Caco-2 (cell line): Measurements from ENCODE around the gene APOOL. TPM values are rescaled to one million over a fixed set of nuclear protein-coding genes. Genes with fewer than 3 reads are reported as not detected.
"Not testable (repeated sequence)": the region's sequence is repeated elsewhere in the genome, so short reads cannot be mapped to it uniquely, and the experiment has no call there.

Experiments used
- BruUV-seq: library from RNA; stranded (reverse); fragments of 400-500 nt; replicated peaks from 2 replicates; lab custom pipeline; 2021; lab: Mats Ljungman, UMichigan
- CTCF ChIA-PET: fragments of 300-600 bp; sonication (Branson Sonifier 250); formaldehyde crosslinking; loops from one replicate; lab custom pipeline; 2022; ENCODE audit warnings: antibody characterized with exemption; lab: Charles Lee
- POLR2A ChIA-PET: fragments of 300-600 bp; sonication (Branson Sonifier 250); formaldehyde crosslinking; loops from one replicate; lab custom pipeline; 2022; ENCODE audit warnings: antibody characterized with exemption; lab: Charles Lee
- DNase-seq, 2 experiments: peaks; one replicate each; pipeline versions ENCODE4 v3.0.0 to v3.0.0-alpha.2; 2020 to 2022
- H3K27me3 ChIP-seq: replicated peaks from 2 replicates; pipeline ENCODE4 v1.6.0; 2011; ENCODE audit warnings: low read length; ENCODE audit not compliant: control insufficient read depth, insufficient read depth
- H3K36me3 ChIP-seq: 2 replicates; pipeline ENCODE4 v1.5.1; 2011; ENCODE audit warnings: low read length; ENCODE audit not compliant: control insufficient read depth, insufficient read depth
- H3K4me1 ChIP-seq: fragments of 250-450 bp; sonication (Bioruptor Pico); 2 replicates; pipeline ENCODE4 v1.5.1; 2020; ENCODE audit warnings: mild to moderate bottlenecking
- H3K4me3 ChIP-seq: 2 replicates; pipeline ENCODE4 v1.5.1; 2011; ENCODE audit warnings: low read depth, mild to moderate bottlenecking, control low read depth, low read length
- H3K9me3 ChIP-seq: fragments of 250-450 bp; sonication (Bioruptor Pico); 2 replicates; pipeline ENCODE4 v1.5.1; 2020; ENCODE audit warnings: mild to moderate bottlenecking, moderate library complexity
- H3K27ac Mint-ChIP-seq: one replicate; pipeline ENCODE4 v1.8.0; 2022; ENCODE audit warnings: mixed read lengths; ENCODE audit not compliant: unreplicated experiment
- H3K27me3 Mint-ChIP-seq: one replicate; pipeline ENCODE4 v1.8.0; 2022; ENCODE audit warnings: mixed read lengths; ENCODE audit not compliant: insufficient read depth, unreplicated experiment
- H3K36me3 Mint-ChIP-seq: one replicate; pipeline ENCODE4 v1.8.0; 2022; ENCODE audit warnings: mild to moderate bottlenecking, mixed read lengths; ENCODE audit not compliant: insufficient read depth, unreplicated experiment
- H3K4me1 Mint-ChIP-seq: one replicate; pipeline ENCODE4 v1.8.0; 2022; ENCODE audit warnings: low read depth, mixed read lengths; ENCODE audit not compliant: unreplicated experiment
- H3K4me3 Mint-ChIP-seq: one replicate; pipeline ENCODE4 v1.8.0; 2022; ENCODE audit warnings: mild to moderate bottlenecking, moderate library complexity, mixed read lengths; ENCODE audit not compliant: unreplicated experiment
- H3K9me3 Mint-ChIP-seq: one replicate; pipeline ENCODE4 v1.8.0; 2022; ENCODE audit warnings: mixed read lengths; ENCODE audit not compliant: unreplicated experiment
- intact Hi-C: fragments of 100-400 bp; cut with micrococcal nuclease; formaldehyde crosslinking; loops from one replicate; pipeline ENCODE4 v1.10.0; 2022; ENCODE audit not compliant: unreplicated experiment
- total RNA-seq: library from RNA; stranded (reverse); gene quantifications from 2 replicates; pipeline ENCODE4 v1.2.3, GENCODE V29; 2022
- TF ChIP-seq, protein P1 (sequence below), 2 experiments: fragments of 200-600 bp in 1 of 2; IDR thresholded peaks; 1 replicate in 1 of 2; 2 replicates in 1 of 2; pipeline versions ENCODE4 v1.5.1 to v1.8.0; 2011 to 2022; ENCODE audit warnings: antibody characterized with exemption in 1 of 2, control low read depth in 1 of 2, inconsistent platforms in 1 of 2, low read depth in 1 of 2, low read length in 1 of 2, mild to moderate bottlenecking in 1 of 2, moderate library complexity in 1 of 2; ENCODE audit not compliant: insufficient read depth in 1 of 2, severe bottlenecking in 1 of 2, unreplicated experiment in 1 of 2

Gene APOOL
- total RNA-seq, 1 experiment from 2014 or later, result 20.0 TPM

DNA sequence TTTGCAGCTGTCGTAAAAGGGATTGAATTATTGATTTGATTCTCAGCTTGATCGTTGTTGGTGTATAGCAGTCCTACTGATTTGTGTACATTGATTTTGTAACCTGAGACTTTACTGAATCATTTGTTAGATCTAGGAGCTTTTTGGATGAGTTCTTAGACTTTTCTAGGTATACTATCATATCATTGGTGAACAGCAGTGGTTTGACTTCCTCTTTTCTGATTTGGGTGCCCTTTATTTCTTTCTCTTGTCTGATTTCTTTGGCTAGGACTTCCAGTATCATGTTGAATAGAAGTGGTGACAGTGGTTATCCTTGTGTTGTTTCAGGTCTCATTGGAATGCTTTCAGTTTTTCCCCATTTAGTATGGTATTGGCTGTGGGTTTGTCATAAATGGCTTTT is 8.4 kb downstream of the APOOL start:
- Histone ChIP-seq H3K27me3 (no peaks in the 10 kb centered on the region), H3K36me3 (no peaks in the 10 kb centered on the region), H3K4me1 (peaks cover 8% of the 10 kb centered on the region), H3K4me3 (no peak overlapping the region), H3K9me3 (no peaks in the 10 kb centered on the region; the same call in 1 of the 2 replicates)
- Mint-ChIP-seq H3K27me3 (no peaks in the 10 kb centered on the region), H3K27ac (no peak overlapping the region), H3K36me3 (no peaks in the 10 kb centered on the region), H3K4me3 (no peak overlapping the region), H3K9me3 (peaks cover 36% of the 10 kb centered on the region), H3K4me1 (peaks cover 7% of the 10 kb centered on the region)
- intact Hi-C loops, result no loop called here
- TF ChIP-seq, protein P1, sequence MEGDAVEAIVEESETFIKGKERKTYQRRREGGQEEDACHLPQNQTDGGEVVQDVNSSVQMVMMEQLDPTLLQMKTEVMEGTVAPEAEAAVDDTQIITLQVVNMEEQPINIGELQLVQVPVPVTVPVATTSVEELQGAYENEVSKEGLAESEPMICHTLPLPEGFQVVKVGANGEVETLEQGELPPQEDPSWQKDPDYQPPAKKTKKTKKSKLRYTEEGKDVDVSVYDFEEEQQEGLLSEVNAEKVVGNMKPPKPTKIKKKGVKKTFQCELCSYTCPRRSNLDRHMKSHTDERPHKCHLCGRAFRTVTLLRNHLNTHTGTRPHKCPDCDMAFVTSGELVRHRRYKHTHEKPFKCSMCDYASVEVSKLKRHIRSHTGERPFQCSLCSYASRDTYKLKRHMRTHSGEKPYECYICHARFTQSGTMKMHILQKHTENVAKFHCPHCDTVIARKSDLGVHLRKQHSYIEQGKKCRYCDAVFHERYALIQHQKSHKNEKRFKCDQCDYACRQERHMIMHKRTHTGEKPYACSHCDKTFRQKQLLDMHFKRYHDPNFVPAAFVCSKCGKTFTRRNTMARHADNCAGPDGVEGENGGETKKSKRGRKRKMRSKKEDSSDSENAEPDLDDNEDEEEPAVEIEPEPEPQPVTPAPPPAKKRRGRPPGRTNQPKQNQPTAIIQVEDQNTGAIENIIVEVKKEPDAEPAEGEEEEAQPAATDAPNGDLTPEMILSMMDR (IDR thresholded peaks at IDR 0.05; ENCODE audit: insufficient read depth in 1 of 2, low read depth in 1 of 2, low read length in 1 of 2, severe bottlenecking in 1 of 2, unreplicated experiment in 1 of 2), result no peak
- POLR2A ChIA-PET, result no interaction called here
- CTCF ChIA-PET, result no interaction called here
- BruUV-seq, result no TSS peak
- no peak for DNase-seq

DNA sequence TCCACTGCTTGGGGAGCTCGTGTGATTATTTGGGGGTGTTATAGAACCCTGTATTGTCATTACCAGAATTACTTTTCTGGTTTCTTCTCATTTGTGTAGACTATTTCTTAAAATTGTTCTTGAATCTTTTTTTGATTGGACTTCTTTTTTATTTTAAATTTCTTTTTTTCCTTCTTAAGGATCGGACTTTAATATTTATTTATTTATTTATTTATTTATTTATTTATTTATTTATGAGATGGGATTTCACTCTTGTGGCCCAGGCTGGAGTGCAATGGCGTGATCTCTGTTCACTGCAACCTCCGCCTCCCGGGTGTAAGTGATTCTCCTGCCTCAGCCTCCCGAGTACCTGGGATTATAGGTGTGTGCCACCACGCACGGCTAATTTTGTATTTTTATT is 11.7 kb downstream of the APOOL start:
- H3K4me1 Mint-ChIP-seq, CTCF ChIA-PET, H3K27ac Mint-ChIP-seq, H3K4me3 ChIP-seq, intact Hi-C loops, H3K36me3 ChIP-seq, DNase-seq, H3K27me3 Mint-ChIP-seq, BruUV-seq, H3K9me3 ChIP-seq, POLR2A ChIA-PET, H3K27me3 ChIP-seq, H3K4me1 ChIP-seq, H3K4me3 Mint-ChIP-seq: not testable (repeated sequence)
- Mint-ChIP-seq H3K9me3 (peaks cover 20% of the 10 kb centered on the region), H3K36me3 (peaks cover 10% of the 10 kb centered on the region)

DNA sequence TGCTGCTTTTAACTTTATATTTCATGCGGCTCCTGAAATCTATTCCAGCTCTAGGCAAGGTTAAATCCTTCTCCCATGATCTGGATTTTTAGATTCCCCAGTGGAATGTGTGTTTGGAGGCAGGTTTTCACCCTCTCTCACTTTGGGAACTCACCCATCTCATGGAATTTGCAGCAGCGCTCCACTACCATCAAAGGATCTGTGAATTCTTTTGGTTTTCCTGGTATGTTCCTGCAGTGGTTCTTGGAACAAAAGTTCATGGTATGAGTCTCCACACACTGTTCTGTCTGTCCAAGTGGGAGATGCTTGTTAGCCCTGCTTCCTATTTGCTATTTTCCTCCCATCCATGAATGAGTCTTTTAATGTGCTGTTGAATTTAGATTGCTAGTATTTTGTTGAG is 14.0 kb downstream of the APOOL start:
- no peaks in the 10 kb centered on the region for H3K4me1 Mint-ChIP-seq
- peaks cover 16% of the 10 kb centered on the region for H3K36me3 Mint-ChIP-seq
- no peak overlapping the region for H3K27ac Mint-ChIP-seq
- no peaks in the 10 kb centered on the region for H3K36me3 ChIP-seq
- H3K4me3 Mint-ChIP-seq, result no peak overlapping the region
- H3K9me3 ChIP-seq, result no peaks in the 10 kb centered on the region
- intact Hi-C loops, result no loop called here
- TF ChIP-seq, protein P1 (IDR thresholded peaks at IDR 0.05; ENCODE audit: insufficient read depth in 1 of 2, low read depth in 1 of 2, low read length in 1 of 2, severe bottlenecking in 1 of 2, unreplicated experiment in 1 of 2), result no peak
- H3K4me3 ChIP-seq, result no peak overlapping the region
- DNase-seq, result no peak
- H3K27me3 ChIP-seq, result no peaks in the 10 kb centered on the region
- ChIA-PET CTCF (no interaction called here), POLR2A (no interaction called here)
- no peaks in the 10 kb centered on the region for H3K27me3 Mint-ChIP-seq
- no peaks in the 10 kb centered on the region for H3K4me1 ChIP-seq
- H3K9me3 Mint-ChIP-seq, result peaks cover 9% of the 10 kb centered on the region
- no TSS peak for BruUV-seq

DNA sequence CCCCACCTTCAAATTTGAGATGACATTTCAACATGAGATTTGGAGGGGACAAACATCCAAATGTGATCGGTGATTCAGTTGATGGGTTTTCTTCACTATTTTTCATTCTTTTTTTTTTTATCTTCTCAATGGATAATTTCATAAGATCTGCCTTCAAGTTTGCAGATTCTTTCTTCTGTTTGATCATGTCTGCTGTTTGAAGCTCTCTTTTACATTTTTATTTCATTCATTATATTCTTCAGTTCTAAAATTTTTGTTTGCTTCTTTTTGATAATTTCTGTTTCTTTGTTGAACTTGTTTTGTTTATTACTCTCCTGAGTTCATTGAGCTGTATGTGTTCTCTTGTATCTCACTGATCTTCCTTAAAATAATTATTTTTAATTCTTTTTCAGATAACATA is 14.8 kb downstream of the APOOL start:
- intact Hi-C loops, result no loop called here
- Mint-ChIP-seq H3K27me3 (no peaks in the 10 kb centered on the region), H3K4me1 (no peaks in the 10 kb centered on the region), H3K27ac (no peak overlapping the region), H3K36me3 (peaks cover 16% of the 10 kb centered on the region), H3K9me3 (peaks cover 1% of the 10 kb centered on the region), H3K4me3 (no peak overlapping the region)
- Histone ChIP-seq H3K9me3 (no peaks in the 10 kb centered on the region), H3K4me3 (no peak overlapping the region), H3K27me3 (no peaks in the 10 kb centered on the region), H3K4me1 (no peaks in the 10 kb centered on the region), H3K36me3 (no peaks in the 10 kb centered on the region)
- TF ChIP-seq, protein P1 (IDR thresholded peaks at IDR 0.05; ENCODE audit: insufficient read depth in 1 of 2, low read depth in 1 of 2, low read length in 1 of 2, severe bottlenecking in 1 of 2, unreplicated experiment in 1 of 2), result no peak
- no TSS peak for BruUV-seq
- CTCF ChIA-PET, result no interaction called here
- no peak for DNase-seq
- POLR2A ChIA-PET, result no interaction called here
